Activated CD4-positive, alpha-beta T cell treated with anti-CD3 and anti-CD28 coated beads, Interleukin-2, amount 10 ng/mL, durations not matched to agents 24 days and 14 days (primary cell): Measurements from ENCODE around the gene CCDC169. TPM values are rescaled to one million over a fixed set of nuclear protein-coding genes. Genes with fewer than 3 reads are reported as not detected.

Source experiments
- DNase-seq: peaks from one replicate; pipeline ENCODE4 v3.0.0; 2022
- H3K27ac Mint-ChIP-seq: one replicate; pipeline ENCODE4 v1.8.0; 2022; ENCODE audit warnings: mild to moderate bottlenecking, mixed read lengths
- H3K27me3 Mint-ChIP-seq: one replicate; pipeline ENCODE4 v1.8.0; 2022; ENCODE audit warnings: mixed read lengths
- H3K36me3 Mint-ChIP-seq: one replicate; pipeline ENCODE4 v1.8.0; 2022; ENCODE audit warnings: low read depth, mild to moderate bottlenecking, mixed read lengths
- H3K4me1 Mint-ChIP-seq: one replicate; pipeline ENCODE4 v1.8.0; 2021; ENCODE audit warnings: mixed read lengths
- H3K4me3 Mint-ChIP-seq: one replicate; pipeline ENCODE4 v1.8.0; 2022; ENCODE audit warnings: mild to moderate bottlenecking, moderate library complexity, mixed read lengths
- H3K9me3 Mint-ChIP-seq: one replicate; pipeline ENCODE4 v1.8.0; 2021; ENCODE audit warnings: mixed read lengths
- intact Hi-C: fragments of 100-400 bp; cut with micrococcal nuclease; formaldehyde crosslinking; loops from one replicate; pipeline ENCODE4 v1.15.1; 2023
- total RNA-seq: library from RNA; stranded (reverse); gene quantifications from 2 replicates; pipeline ENCODE4 v1.2.3, GENCODE V29; 2022

Gene CCDC169
- total RNA-seq, 1 donor from 2014 or later, result 0.35 TPM

GRCh38 chr13:36248700-36249099, 48.9 kb downstream of the CCDC169 start:
- no peaks in the 10 kb centered on the region for H3K4me1 Mint-ChIP-seq
- no peaks in the 10 kb centered on the region for H3K36me3 Mint-ChIP-seq
- no peak overlapping the region for H3K27ac Mint-ChIP-seq
- intact Hi-C loops, result no loop called here
- no peak overlapping the region for H3K4me3 Mint-ChIP-seq
- no peaks in the 10 kb centered on the region for H3K27me3 Mint-ChIP-seq
- no peak for DNase-seq
- no peaks in the 10 kb centered on the region for H3K9me3 Mint-ChIP-seq

GRCh38 chr13:36244990-36245389, 52.6 kb downstream of the CCDC169 start:
- Mint-ChIP-seq H3K27me3 (no peaks in the 10 kb centered on the region), H3K4me1 (no peaks in the 10 kb centered on the region), H3K9me3 (no peaks in the 10 kb centered on the region), H3K4me3 (no peak overlapping the region), H3K36me3 (no peaks in the 10 kb centered on the region), H3K27ac (no peak overlapping the region)
- intact Hi-C loops, result no loop called here
- DNase-seq, result no peak

GRCh38 chr13:36244073-36244472, 53.5 kb downstream of the CCDC169 start:
- Mint-ChIP-seq H3K27me3 (no peaks in the 10 kb centered on the region), H3K27ac (no peak overlapping the region), H3K36me3 (no peaks in the 10 kb centered on the region), H3K9me3 (no peaks in the 10 kb centered on the region), H3K4me1 (no peaks in the 10 kb centered on the region), H3K4me3 (no peak overlapping the region)
- no peak for DNase-seq
- intact Hi-C loops, result no loop called here

- Mint-ChIP-seq H3K27me3 (no peaks in the 10 kb centered on the region), H3K9me3 (no peaks in the 10 kb centered on the region), H3K4me3 (no peak overlapping the region), H3K4me1 (no peaks in the 10 kb centered on the region), H3K36me3 (no peaks in the 10 kb centered on the region), H3K27ac (no peak overlapping the region)
- intact Hi-C loops, result no loop called here
- DNase-seq, result peak; percentile 43
Observed at GRCh38 chr13:36242761-36243160, 54.9 kb downstream of the CCDC169 start.

- H3K9me3 Mint-ChIP-seq, result no peaks in the 10 kb centered on the region
- H3K36me3 Mint-ChIP-seq, result no peaks in the 10 kb centered on the region
- H3K4me1 Mint-ChIP-seq, result no peaks in the 10 kb centered on the region
- H3K27me3 Mint-ChIP-seq, result no peaks in the 10 kb centered on the region
- H3K4me3 Mint-ChIP-seq, result no peak overlapping the region
- intact Hi-C loops, result no loop called here
- no peak for DNase-seq
- H3K27ac Mint-ChIP-seq, result no peak overlapping the region
Observed at GRCh38 chr13:36231236-36231635, 66.4 kb downstream of the CCDC169 start.

GRCh38 chr13:36224730-36225129, 72.9 kb downstream of the CCDC169 start:
- no peak for DNase-seq
- no peaks in the 10 kb centered on the region for H3K27me3 Mint-ChIP-seq
- no peaks in the 10 kb centered on the region for H3K36me3 Mint-ChIP-seq
- intact Hi-C loops, result no loop called here
- no peak overlapping the region for H3K27ac Mint-ChIP-seq
- H3K4me1 Mint-ChIP-seq, result no peaks in the 10 kb centered on the region
- H3K4me3 Mint-ChIP-seq, result no peak overlapping the region
- H3K9me3 Mint-ChIP-seq, result no peaks in the 10 kb centered on the region

GRCh38 chr13:36219883-36220282, 77.7 kb downstream of the CCDC169 start:
- Mint-ChIP-seq H3K27me3 (no peaks in the 10 kb centered on the region), H3K4me1 (no peaks in the 10 kb centered on the region), H3K4me3 (no peak overlapping the region), H3K36me3 (no peaks in the 10 kb centered on the region), H3K27ac (no peak overlapping the region), H3K9me3 (no peaks in the 10 kb centered on the region)
- no peak for DNase-seq
- intact Hi-C loops, result no loop called here

- Mint-ChIP-seq H3K4me3 (no peak overlapping the region), H3K27ac (no peak overlapping the region), H3K4me1 (no peaks in the 10 kb centered on the region), H3K9me3 (no peaks in the 10 kb centered on the region), H3K36me3 (no peaks in the 10 kb centered on the region), H3K27me3 (no peaks in the 10 kb centered on the region)
- intact Hi-C loops, result no loop called here
- no peak for DNase-seq
Observed at GRCh38 chr13:36217456-36217855, 80.2 kb downstream of the CCDC169 start.

GRCh38 chr13:36214163-36214921, 83.3 kb downstream of the CCDC169 start, which contains the start of gene SOHLH2:
Gene SOHLH2, minus strand, starts transcription at chr13:36214556. Its CDS starts 30 bp downstream, at chr13:36214526.
- H3K4me1 Mint-ChIP-seq, result no peaks in the 10 kb centered on the region
- no peak within 1 kb of the TSS for H3K4me3 Mint-ChIP-seq
- DNase-seq, result no peak

GRCh38 chr13:36212789-36213188, 84.8 kb downstream of the CCDC169 start:
- H3K9me3 Mint-ChIP-seq, result no peaks in the 10 kb centered on the region
- no peak for DNase-seq
- intact Hi-C loops, result no loop called here
- H3K4me3 Mint-ChIP-seq, result no peak overlapping the region
- no peaks in the 10 kb centered on the region for H3K36me3 Mint-ChIP-seq
- no peaks in the 10 kb centered on the region for H3K27me3 Mint-ChIP-seq
- H3K4me1 Mint-ChIP-seq, result no peaks in the 10 kb centered on the region
- no peak overlapping the region for H3K27ac Mint-ChIP-seq

More at GRCh38 chr13:36214163-36214921, 83.3 kb downstream of the CCDC169 start, which contains the start of gene SOHLH2:
- H3K27me3 Mint-ChIP-seq, result no peaks in the 10 kb centered on the region
- H3K9me3 Mint-ChIP-seq, result no peaks in the 10 kb centered on the region
- no peak within 1 kb of the TSS for H3K27ac Mint-ChIP-seq
- no peaks in the 10 kb centered on the region for H3K36me3 Mint-ChIP-seq
- intact Hi-C loops, result no loop called here

- intact Hi-C loops, result no loop called here
Observed at GRCh38 chr13:36211567-36211966, 86.0 kb downstream of the CCDC169 start.

GRCh38 chr13:36210738-36211137, 86.9 kb downstream of the CCDC169 start:
- no peaks in the 10 kb centered on the region for H3K4me1 Mint-ChIP-seq
- DNase-seq, result no peak
- no peak overlapping the region for H3K4me3 Mint-ChIP-seq
- no peaks in the 10 kb centered on the region for H3K27me3 Mint-ChIP-seq
- no peak overlapping the region for H3K27ac Mint-ChIP-seq
- H3K9me3 Mint-ChIP-seq, result no peaks in the 10 kb centered on the region
- intact Hi-C loops, result no loop called here
- H3K36me3 Mint-ChIP-seq, result no peaks in the 10 kb centered on the region

More at GRCh38 chr13:36211567-36211966, 86.0 kb downstream of the CCDC169 start:
- no peak overlapping the region for H3K27ac Mint-ChIP-seq
- no peaks in the 10 kb centered on the region for H3K9me3 Mint-ChIP-seq
- no peaks in the 10 kb centered on the region for H3K4me1 Mint-ChIP-seq
- no peaks in the 10 kb centered on the region for H3K27me3 Mint-ChIP-seq
- DNase-seq, result no peak
- no peak overlapping the region for H3K4me3 Mint-ChIP-seq
- no peaks in the 10 kb centered on the region for H3K36me3 Mint-ChIP-seq

- Mint-ChIP-seq H3K9me3 (no peaks in the 10 kb centered on the region), H3K27me3 (no peaks in the 10 kb centered on the region), H3K27ac (no peak overlapping the region), H3K36me3 (no peaks in the 10 kb centered on the region), H3K4me3 (no peak overlapping the region), H3K4me1 (no peaks in the 10 kb centered on the region)
- no peak for DNase-seq
- intact Hi-C loops, result no loop called here
Observed at GRCh38 chr13:36207672-36208071, 89.9 kb downstream of the CCDC169 start.

- no peak overlapping the region for H3K4me3 Mint-ChIP-seq
- no peak for DNase-seq
- H3K27ac Mint-ChIP-seq, result no peak overlapping the region
- no peaks in the 10 kb centered on the region for H3K9me3 Mint-ChIP-seq
- H3K27me3 Mint-ChIP-seq, result no peaks in the 10 kb centered on the region
- H3K36me3 Mint-ChIP-seq, result no peaks in the 10 kb centered on the region
- H3K4me1 Mint-ChIP-seq, result no peaks in the 10 kb centered on the region
- intact Hi-C loops, result no loop called here
Observed at GRCh38 chr13:36193151-36193855, 104.3 kb downstream of the CCDC169 start.
